H1 (cell line): Measurements from ENCODE around the gene ATP6V1A. TPM values are rescaled to one million over a fixed set of nuclear protein-coding genes. Genes with fewer than 3 reads are reported as not detected.

Experiments used
- ATF2 ChIP-seq: IDR thresholded peaks from 2 replicates; pipeline ENCODE4 v1.6.1; 2012; ENCODE audit warnings: low read length, inconsistent platforms
- CEBPB ChIP-seq: IDR thresholded peaks from 2 replicates; pipeline ENCODE4 v1.6.1; 2012; ENCODE audit warnings: low read depth, low read length
- CREB1 ChIP-seq: IDR thresholded peaks from 2 replicates; pipeline ENCODE4 v1.6.1; 2012; ENCODE audit warnings: inconsistent platforms
- EZH2 ChIP-seq: fragments of 200-600 bp; sonication (generic); IDR thresholded peaks from 2 replicates; pipeline ENCODE4 v1.7.1; 2012; ENCODE audit warnings: low read depth, mild to moderate bottlenecking, moderate library complexity, low read length, inconsistent platforms; ENCODE audit not compliant: severe bottlenecking
- FOSL1 ChIP-seq: IDR thresholded peaks from 2 replicates; pipeline ENCODE4 v1.6.1; 2011; ENCODE audit warnings: mild to moderate bottlenecking, low read depth, low read length, moderate library complexity; ENCODE audit not compliant: insufficient read depth
- MAX ChIP-seq: IDR thresholded peaks from 2 replicates; pipeline ENCODE4 v1.6.1; 2012; ENCODE audit warnings: inconsistent platforms
- POU5F1 ChIP-seq: IDR thresholded peaks from 2 replicates; pipeline ENCODE4 v1.6.1; 2011; ENCODE audit warnings: low read depth, mild to moderate bottlenecking, low read length, moderate library complexity
- RAD21 ChIP-seq, 2 experiments: IDR thresholded peaks in 1 of 2; conservative IDR thresholded peaks in 1 of 2; 2 replicates each; pipeline ENCODE4 v1.6.1; 2011; ENCODE audit warnings: low read depth in 2 of 2, low read length in 2 of 2, improper control_type of control experiment in 1 of 2, inconsistent platforms in 1 of 2, mild to moderate bottlenecking in 1 of 2, moderate library complexity in 1 of 2
- SIX5 ChIP-seq: IDR thresholded peaks from 2 replicates; pipeline ENCODE4 v1.6.1; 2011; ENCODE audit warnings: mild to moderate bottlenecking, low read depth, low read length
- TEAD4 ChIP-seq: IDR thresholded peaks from 2 replicates; pipeline ENCODE4 v1.6.1; 2012; ENCODE audit warnings: low read depth, low read length, inconsistent platforms, mixed read lengths
- ZNF274 ChIP-seq: IDR thresholded peaks from 2 replicates; pipeline ENCODE4 v1.7.0; 2012; ENCODE audit warnings: low read length, borderline replicate concordance; ENCODE audit errors: extremely low read depth
- polyA plus RNA-seq, 7 experiments: library from polyadenylated mRNA; depleted of rRNA in 3 of 7; stranded (reverse) in 5 of 7; unstranded in 2 of 7; fragments of >200 nt in 5 of 7; fragments of 200-250 nt in 2 of 7; gene quantifications; 1 replicate in 5 of 7; 2 replicates in 1 of 7; 4 replicates in 1 of 7; pipeline versions ENCODE4 v1.2.1 to v1.2.3, GENCODE V29; 2011 to 2013; ENCODE audit warnings: missing spikeins in 2 of 7, mixed read lengths in 2 of 7
- total RNA-seq: library from RNA; stranded (reverse); fragmentation: NEBNext Ultra II Directional; extraction: Animal tissue kit (Norgen Biotek cat#: 25700); gene quantifications from 2 replicates; pipeline ENCODE4 v1.2.1, GENCODE V29; 2021

ATP6V1A gene
- total and polyA plus RNA-seq, 2 of the 8 experiments (the other 6 are each of a cell fraction or from before 2014, with no cell fraction given) = 15.4 to 90.9 TPM

DNA sequence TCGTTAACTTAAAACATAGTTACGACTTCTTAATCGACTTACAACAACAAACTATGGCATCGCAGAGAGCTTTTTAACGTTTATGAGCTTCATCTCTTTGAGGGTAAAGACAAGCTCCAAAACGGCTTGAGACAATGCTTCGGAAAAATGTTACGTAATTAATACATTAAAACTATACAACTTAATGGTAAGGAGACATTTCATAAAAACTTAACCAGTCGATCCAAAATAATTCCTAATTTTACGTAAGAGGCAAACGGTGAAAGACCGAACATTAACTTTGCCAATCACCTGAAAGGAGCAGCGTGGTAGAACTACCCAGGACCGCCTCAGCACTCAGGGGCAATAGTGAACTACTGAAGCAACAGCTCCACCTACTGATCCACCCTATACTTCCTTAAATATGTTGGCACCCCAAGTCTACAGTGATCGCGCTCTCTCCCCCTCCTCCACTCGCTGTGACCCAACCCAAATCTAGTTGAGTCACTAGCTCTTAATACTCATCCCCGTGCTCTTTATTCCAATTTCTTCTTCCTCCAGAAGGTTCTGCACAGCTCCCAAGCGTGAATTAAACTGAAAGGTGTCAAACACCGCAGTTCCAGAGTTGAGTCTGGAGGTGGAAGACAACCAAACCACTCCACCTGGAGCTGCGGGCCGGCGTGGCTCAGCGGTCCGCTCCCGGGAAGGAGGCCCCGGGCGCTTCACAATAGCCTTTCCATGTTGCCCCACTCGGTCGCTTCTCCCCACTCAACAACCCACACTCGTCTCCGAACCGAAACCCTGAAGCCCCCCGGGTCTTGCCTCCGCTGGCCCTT is 1.7 kb upstream of the ATP6V1A start (continued):
- peak; percentile 71 to 80 for TF ChIP-seq RAD21 (IDR thresholded peaks at IDR 0.05 in 1 of 2, conservative IDR thresholded peaks at IDR 0.05 in 1 of 2; ENCODE audit: low read depth in 2 of 2, low read length in 2 of 2)
- TF ChIP-seq ZNF274 = no peak
- TF ChIP-seq ATF2 = 0 out of 2 replicates have a peak, but pooled peaks have one; percentile 17
- no peak for TF ChIP-seq SIX5
- TF ChIP-seq MAX = peak; percentile 48
- TF ChIP-seq EZH2 = no peak
- TF ChIP-seq CREB1 = no peak
- no peak for TF ChIP-seq CEBPB
- no peak for TF ChIP-seq FOSL1
- TF ChIP-seq POU5F1 = no peak
- 0 out of 2 replicates have a peak, but pooled peaks have one; percentile 12 for TF ChIP-seq TEAD4
